Measurements from ENCODE around the gene DNAJC18.

DNA sequence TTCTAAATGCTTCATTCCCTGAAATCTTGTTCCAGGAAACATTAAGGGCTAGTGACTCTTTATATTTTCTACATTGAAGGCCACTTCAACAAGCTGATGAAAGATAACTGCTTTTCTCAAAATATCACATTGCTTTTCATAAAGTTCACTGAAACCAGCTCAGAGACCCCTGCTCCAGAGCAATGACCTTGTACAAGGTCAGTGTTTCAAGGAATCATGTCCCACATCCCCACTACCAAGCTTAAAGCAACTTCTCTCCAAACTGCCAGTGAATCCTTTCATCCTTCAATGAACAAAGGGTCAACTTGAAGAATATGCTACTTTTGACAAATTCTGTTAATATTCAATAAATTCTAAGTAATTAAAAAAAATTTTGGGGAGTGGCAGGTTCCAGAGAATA lies 23.5 kb downstream of the DNAJC18 start:
- no peak for TF ChIP-seq CTCF (IDR thresholded peaks at IDR 0.05)
- TF ChIP-seq POLR2A (IDR thresholded peaks at IDR 0.05) = no peak

Measured in right lobe of liver (tissue), 4 donors.